Astrocyte (in vitro differentiated cells and primary cell): ENCODE results near the gene ACSM6. TPM values are rescaled to one million over a fixed set of nuclear protein-coding genes. Genes with fewer than 3 reads are reported as not detected.

ENCODE experiments used
- DNase-seq: peaks from one replicate; pipeline ENCODE4 v3.0.0-alpha.2; 2010; ENCODE audit warnings: low read depth
- FAIRE-seq: peaks from 2 replicates; lab custom pipeline; 2011; peaks lifted over from hg19 to GRCh38; lab: Jason Lieb, UNC
- H2AFZ ChIP-seq: 2 replicates; pipeline ENCODE4 v1.6.0; 2012; ENCODE audit warnings: low read depth, low read length, inconsistent platforms
- H3K27ac ChIP-seq: 2 replicates; pipeline ENCODE4 v1.5.1; 2011; ENCODE audit warnings: low read depth, low read length, inconsistent platforms
- H3K27me3 ChIP-seq: 2 replicates; pipeline ENCODE4 v1.6.0; 2011; ENCODE audit warnings: low read length, inconsistent platforms; ENCODE audit not compliant: insufficient read depth
- H3K36me3 ChIP-seq: 2 replicates; pipeline ENCODE4 v1.5.1; 2011; ENCODE audit warnings: low read length, inconsistent platforms; ENCODE audit not compliant: insufficient read depth
- H3K4me1 ChIP-seq: 2 replicates; pipeline ENCODE4 v1.5.1; 2011; ENCODE audit warnings: low read length, inconsistent platforms; ENCODE audit not compliant: insufficient read depth
- H3K4me2 ChIP-seq: 2 replicates; pipeline ENCODE4 v1.6.0; 2012; ENCODE audit warnings: low read length, inconsistent platforms
- H3K4me3 ChIP-seq: 2 replicates; pipeline ENCODE4 v1.5.1; 2011; ENCODE audit warnings: low read depth, mild to moderate bottlenecking, low read length, inconsistent platforms; ENCODE audit not compliant: insufficient read depth
- H3K79me2 ChIP-seq: 2 replicates; pipeline ENCODE4 v1.6.0; 2012; ENCODE audit warnings: mild to moderate bottlenecking, low read length, inconsistent platforms; ENCODE audit not compliant: insufficient read depth
- H3K9ac ChIP-seq: 2 replicates; pipeline ENCODE4 v1.6.0; 2012; ENCODE audit warnings: mild to moderate bottlenecking, low read length, inconsistent platforms
- H3K9me3 ChIP-seq: 2 replicates; pipeline ENCODE4 v1.5.1; 2012; ENCODE audit warnings: low read depth, mild to moderate bottlenecking, low read length, inconsistent platforms; ENCODE audit not compliant: insufficient read depth
- H4K20me1 ChIP-seq: 2 replicates; pipeline ENCODE4 v1.6.0; 2012; ENCODE audit warnings: low read length, inconsistent platforms; ENCODE audit not compliant: insufficient read depth
- H3K27ac Mint-ChIP-seq: one replicate; pipeline ENCODE4 v1.8.0; 2021; ENCODE audit warnings: mild to moderate bottlenecking, mixed read lengths; ENCODE audit not compliant: unreplicated experiment
- H3K27me3 Mint-ChIP-seq: one replicate; pipeline ENCODE4 v1.8.0; 2021; ENCODE audit warnings: low read depth, mixed read lengths; ENCODE audit not compliant: unreplicated experiment
- H3K36me3 Mint-ChIP-seq: one replicate; pipeline ENCODE4 v1.8.0; 2021; ENCODE audit warnings: low read depth, mixed read lengths; ENCODE audit not compliant: unreplicated experiment
- H3K4me1 Mint-ChIP-seq: one replicate; pipeline ENCODE4 v1.8.0; 2021; ENCODE audit warnings: low read depth, mixed read lengths; ENCODE audit not compliant: unreplicated experiment
- H3K4me3 Mint-ChIP-seq: one replicate; pipeline ENCODE4 v1.8.0; 2021; ENCODE audit warnings: mild to moderate bottlenecking, moderate library complexity, mixed read lengths; ENCODE audit not compliant: unreplicated experiment
- H3K9me3 Mint-ChIP-seq: one replicate; pipeline ENCODE4 v1.8.0; 2021; ENCODE audit warnings: mild to moderate bottlenecking, mixed read lengths; ENCODE audit not compliant: unreplicated experiment
- CTCF ChIP-seq: IDR thresholded peaks from 2 replicates; pipeline ENCODE4 v1.5.1; 2011; ENCODE audit warnings: low read depth, mild to moderate bottlenecking, inconsistent platforms, low read length, moderate library complexity; ENCODE audit not compliant: insufficient read depth
- EZH2 ChIP-seq: IDR thresholded peaks from 2 replicates; pipeline ENCODE4 v1.6.1; 2012; ENCODE audit warnings: mild to moderate bottlenecking, low read length, inconsistent platforms; ENCODE audit not compliant: insufficient read depth
- total RNA-seq: library from RNA; stranded (reverse); gene quantifications from 2 replicates; pipeline ENCODE4 v1.2.1, GENCODE V29; 2021

Gene ACSM6
- total RNA-seq, 1 donor from 2014 or later = not detected

GRCh38 chr10:95234951-95235350, 40.9 kb downstream of the ACSM6 start:
- no peak for DNase-seq
- Mint-ChIP-seq H3K27me3 (no peaks in the 10 kb centered on the region), H3K4me1 (peaks cover 41% of the 10 kb centered on the region), H3K36me3 (peaks cover 37% of the 10 kb centered on the region), H3K4me3 (no peak overlapping the region), H3K9me3 (no peaks in the 10 kb centered on the region), H3K27ac (peak overlapping the region; percentile 77)
- H3K79me2 ChIP-seq = no peaks in the 10 kb centered on the region
- TF ChIP-seq EZH2 (no peak), CTCF (no peak)
- no peak overlapping the region for H3K9ac ChIP-seq
- no peaks in the 10 kb centered on the region for H4K20me1 ChIP-seq
- H3K9me3 ChIP-seq = no peaks in the 10 kb centered on the region
- H2AFZ ChIP-seq = no peak overlapping the region
- no peak for FAIRE-seq
- peaks cover 31% of the 10 kb centered on the region for H3K4me1 ChIP-seq
- H3K27ac ChIP-seq = no peak overlapping the region
- no peak overlapping the region for H3K4me3 ChIP-seq
- no peaks in the 10 kb centered on the region for H3K36me3 ChIP-seq
- H3K27me3 ChIP-seq = no peaks in the 10 kb centered on the region
- H3K4me2 ChIP-seq = no peak overlapping the region

- Histone ChIP-seq H3K4me3 (no peak overlapping the region), H2AFZ (no peak overlapping the region), H3K4me1 (peaks cover 24% of the 10 kb centered on the region), H3K79me2 (no peaks in the 10 kb centered on the region), H4K20me1 (no peaks in the 10 kb centered on the region), H3K36me3 (no peaks in the 10 kb centered on the region), H3K9ac (peak overlapping the region; percentile 19), H3K27ac (peak overlapping the region; percentile 63), H3K9me3 (no peaks in the 10 kb centered on the region), H3K27me3 (no peaks in the 10 kb centered on the region), H3K4me2 (peak overlapping the region; percentile 71)
- Mint-ChIP-seq H3K27ac (peak overlapping the region; percentile 78), H3K4me3 (peak overlapping the region; percentile 6), H3K27me3 (no peaks in the 10 kb centered on the region), H3K4me1 (peaks cover 33% of the 10 kb centered on the region), H3K36me3 (peaks cover 43% of the 10 kb centered on the region), H3K9me3 (peaks cover 2% of the 10 kb centered on the region)
- no peak for FAIRE-seq
- DNase-seq = no peak
- TF ChIP-seq CTCF = no peak
- no peak for TF ChIP-seq EZH2
Observed at GRCh38 chr10:95235676-95236067, 41.6 kb downstream of the ACSM6 start.

GRCh38 chr10:95236068-95236903, 42.2 kb downstream of the ACSM6 start:
- Histone ChIP-seq H3K27me3 (no peaks in the 10 kb centered on the region), H3K79me2 (no peaks in the 10 kb centered on the region), H3K9me3 (no peaks in the 10 kb centered on the region), H3K4me3 (peak overlapping the region; percentile 4), H2AFZ (no peak overlapping the region), H3K4me1 (peaks cover 23% of the 10 kb centered on the region), H3K36me3 (no peaks in the 10 kb centered on the region), H4K20me1 (peaks cover 1% of the 10 kb centered on the region), H3K27ac (peak overlapping the region; percentile 63), H3K4me2 (peak overlapping the region; percentile 71), H3K9ac (peak overlapping the region; percentile 19)
- Mint-ChIP-seq H3K27ac (peak overlapping the region; percentile 78), H3K4me1 (peaks cover 29% of the 10 kb centered on the region), H3K9me3 (peaks cover 2% of the 10 kb centered on the region), H3K4me3 (peak overlapping the region; percentile 6), H3K36me3 (peaks cover 43% of the 10 kb centered on the region), H3K27me3 (no peaks in the 10 kb centered on the region)
- FAIRE-seq (peak; percentile 45), DNase-seq (peak; percentile 85)
- no peak for TF ChIP-seq EZH2
